Kidney capillary endothelial cell (primary cell): ENCODE results near the gene LPIN3.

Experiments used
- DNase-seq: peaks from one replicate; pipeline ENCODE4 v3.0.0-alpha.2; 2018; ENCODE audit warnings: low spot score

The LPIN3 gene

GRCh38 chr20:41349266-41349665 lies 8.6 kb downstream of the LPIN3 start:
- DNase-seq = no peak

- DNase-seq = no peak
Measured at GRCh38 chr20:41349943-41350342, 9.3 kb downstream of the LPIN3 start.

- no peak for DNase-seq
Measured at GRCh38 chr20:41350408-41350962, 9.9 kb downstream of the LPIN3 start.

GRCh38 chr20:41352106-41352505 lies 11.5 kb downstream of the LPIN3 start:
- no peak for DNase-seq

- no peak for DNase-seq
Measured at GRCh38 chr20:41352666-41353065, 12.0 kb downstream of the LPIN3 start.

GRCh38 chr20:41353530-41353929 lies 12.9 kb downstream of the LPIN3 start:
- DNase-seq = no peak

- no peak for DNase-seq
Measured at GRCh38 chr20:41355192-41355591, 14.6 kb downstream of the LPIN3 start.

- no peak for DNase-seq
Measured at GRCh38 chr20:41355598-41356203, 15.1 kb downstream of the LPIN3 start.

- DNase-seq = no peak
Measured at GRCh38 chr20:41356951-41357350, 16.3 kb downstream of the LPIN3 start.

- no peak for DNase-seq
Measured at GRCh38 chr20:41357424-41358163, 17.0 kb downstream of the LPIN3 start.

- no peak for DNase-seq
Measured at GRCh38 chr20:41358230-41358629, 17.6 kb downstream of the LPIN3 start.

GRCh38 chr20:41358717-41359116 lies 18.1 kb downstream of the LPIN3 start:
- no peak for DNase-seq

GRCh38 chr20:41359541-41360011 lies 19.0 kb downstream of the LPIN3 start:
- DNase-seq = no peak

GRCh38 chr20:41360831-41361756 lies 20.5 kb downstream of the LPIN3 start:
- no peak for DNase-seq

GRCh38 chr20:41361757-41362747 lies 21.4 kb downstream of the LPIN3 start:
- DNase-seq = no peak

GRCh38 chr20:41362748-41363140 lies 22.1 kb downstream of the LPIN3 start:
- no peak for DNase-seq

- DNase-seq = no peak
Measured at GRCh38 chr20:41363601-41364000, 23.0 kb downstream of the LPIN3 start.

- DNase-seq = no peak
Measured at GRCh38 chr20:41364236-41364855, 23.7 kb downstream of the LPIN3 start.

GRCh38 chr20:41364967-41365765 lies 24.5 kb downstream of the LPIN3 start:
- DNase-seq = no peak
